GM04504 (cell line): ENCODE results near the gene SCIMP.
"Not testable (repeated sequence)": the region's sequence is repeated elsewhere in the genome, so short reads cannot be mapped to it uniquely, and the experiment has no call there.

ENCODE experiments used
- DNase-seq: peaks from one replicate; pipeline ENCODE4 v3.0.0-alpha.2; 2012; ENCODE audit warnings: low read depth

The SCIMP gene

DNA sequence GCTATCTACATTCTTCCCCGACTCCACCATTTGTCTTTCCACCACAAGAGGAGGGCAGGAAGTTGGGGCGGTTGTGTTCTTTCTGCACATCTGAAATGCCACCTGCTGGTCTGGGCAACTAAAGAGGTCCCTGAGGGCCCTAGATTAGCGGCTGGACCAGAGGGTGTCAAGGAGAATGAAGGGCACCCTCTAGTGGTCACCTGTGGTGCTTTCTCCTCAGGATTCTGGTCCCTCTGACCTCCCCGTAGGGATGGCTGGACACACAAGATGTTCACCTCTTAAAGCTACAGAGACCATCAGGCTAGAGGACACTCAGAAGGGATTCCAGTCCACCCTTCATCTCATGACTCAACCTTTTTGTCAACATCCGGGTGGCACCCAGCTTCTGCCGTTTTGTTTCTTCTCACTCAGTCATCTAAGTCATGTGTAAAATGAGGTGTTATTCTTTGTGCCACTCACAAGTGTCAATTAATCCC lies 2.9 kb upstream of the SCIMP start:
- DNase-seq, result peak; percentile 33

DNA sequence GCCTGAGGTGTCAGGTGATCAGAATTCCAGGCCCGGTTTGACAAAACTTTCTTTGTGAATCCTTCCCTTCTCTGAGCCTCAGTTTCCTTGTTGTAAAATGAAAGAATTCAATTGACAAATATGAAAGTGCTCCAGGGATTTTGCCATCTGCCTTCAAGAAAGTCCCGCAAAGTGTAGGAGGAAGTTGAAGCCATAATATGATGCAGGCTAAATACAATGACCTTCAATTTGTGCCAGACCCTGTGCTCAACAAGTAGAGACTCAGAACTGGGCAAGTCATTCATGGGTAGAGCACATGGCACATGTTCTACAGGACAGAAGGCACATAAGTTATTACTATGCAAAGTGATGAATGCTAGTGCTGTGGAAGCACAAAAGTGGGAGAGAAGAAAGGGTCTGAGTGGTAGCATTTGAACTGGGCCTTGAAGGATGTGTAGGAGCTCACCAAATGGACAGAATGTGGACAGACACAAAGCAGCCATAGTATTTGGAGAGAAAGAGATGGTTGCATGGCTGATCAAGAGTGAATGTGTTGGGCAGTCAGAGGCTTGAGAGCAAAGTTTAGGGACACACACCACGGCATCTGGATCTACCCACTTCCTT lies 2.4 kb upstream of the SCIMP start:
- no peak for DNase-seq

- not testable (repeated sequence) for DNase-seq
Observed at GRCh38 chr17:5233492-5233891, 1.2 kb downstream of the SCIMP start.

- no peak for DNase-seq
Observed at GRCh38 chr17:5226940-5227878, 7.5 kb downstream of the SCIMP start.

- DNase-seq, result no peak
Observed at GRCh38 chr17:5225668-5226457, 8.8 kb downstream of the SCIMP start.

- DNase-seq, result not testable (repeated sequence)
Observed at GRCh38 chr17:5221912-5222311, 12.7 kb downstream of the SCIMP start.

DNA sequence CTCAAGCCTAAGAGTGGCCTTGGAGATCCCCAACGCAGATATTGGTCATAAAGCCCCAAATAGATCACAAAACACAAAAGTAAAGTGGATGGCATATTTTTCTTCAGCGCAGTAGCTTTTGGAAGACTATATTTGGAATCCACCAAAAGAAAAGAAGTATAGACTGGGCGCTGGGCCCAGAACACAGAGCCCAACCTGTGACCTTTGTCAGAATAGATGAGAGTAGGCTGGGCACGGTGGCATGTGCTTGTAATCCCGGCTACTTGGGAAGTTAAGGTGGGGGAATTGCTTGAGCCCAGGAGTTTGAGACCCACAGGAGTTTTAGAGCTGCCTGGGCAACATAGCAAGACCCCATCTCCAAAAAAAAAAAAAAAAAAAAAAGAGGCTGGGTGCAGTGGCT lies 14.6 kb downstream of the SCIMP start:
- DNase-seq, result no peak

GRCh38 chr17:5219536-5219935 lies 15.1 kb downstream of the SCIMP start:
- DNase-seq, result no peak

DNA sequence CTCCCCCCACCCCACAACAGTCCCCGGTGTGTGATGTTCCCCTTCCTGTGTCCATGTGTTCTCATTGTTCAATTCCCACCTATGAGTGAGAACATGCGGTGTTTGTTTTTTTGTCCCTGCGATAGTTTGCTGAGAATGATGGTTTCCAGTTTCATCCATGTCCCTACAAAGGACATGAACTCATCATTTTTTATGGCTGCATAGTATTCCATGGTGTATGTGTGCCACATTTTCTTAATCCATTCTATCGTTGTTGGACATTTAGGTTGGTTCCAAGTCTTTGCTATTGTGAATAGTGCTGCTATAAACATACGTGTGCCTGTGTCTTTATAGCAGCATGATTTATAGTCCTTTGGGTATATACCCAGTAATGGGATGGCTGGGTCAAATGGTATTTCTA lies 17.1 kb downstream of the SCIMP start:
- DNase-seq, result not testable (repeated sequence)

GRCh38 chr17:5211458-5211857 lies 23.2 kb downstream of the SCIMP start:
- no peak for DNase-seq

GRCh38 chr17:5210614-5211252 lies 23.9 kb downstream of the SCIMP start:
- DNase-seq, result no peak

GRCh38 chr17:5210091-5210490 lies 24.6 kb downstream of the SCIMP start:
- no peak for DNase-seq

- DNase-seq, result peak; percentile 27
Observed at GRCh38 chr17:5209396-5209795, 25.3 kb downstream of the SCIMP start.

DNA sequence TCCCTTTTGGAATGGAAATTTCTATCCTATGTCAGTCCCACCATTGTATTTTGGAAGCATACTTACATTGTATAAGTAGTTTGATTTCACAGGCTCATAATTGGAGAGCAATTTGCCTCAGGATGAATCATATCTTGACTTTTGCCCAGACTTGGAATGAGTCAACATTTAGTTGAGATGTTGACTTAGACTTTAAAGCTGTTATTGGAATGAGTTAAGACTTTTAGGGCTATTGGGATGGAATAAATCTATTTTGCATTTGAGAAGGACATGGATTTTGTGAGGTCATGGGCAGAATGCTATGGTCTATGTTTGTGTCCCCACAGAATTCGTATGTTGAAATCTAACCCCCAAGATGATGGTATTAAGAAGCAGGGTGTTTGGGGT lies 30.8 kb downstream of the SCIMP start:
- DNase-seq, result peak; percentile 41

DNA sequence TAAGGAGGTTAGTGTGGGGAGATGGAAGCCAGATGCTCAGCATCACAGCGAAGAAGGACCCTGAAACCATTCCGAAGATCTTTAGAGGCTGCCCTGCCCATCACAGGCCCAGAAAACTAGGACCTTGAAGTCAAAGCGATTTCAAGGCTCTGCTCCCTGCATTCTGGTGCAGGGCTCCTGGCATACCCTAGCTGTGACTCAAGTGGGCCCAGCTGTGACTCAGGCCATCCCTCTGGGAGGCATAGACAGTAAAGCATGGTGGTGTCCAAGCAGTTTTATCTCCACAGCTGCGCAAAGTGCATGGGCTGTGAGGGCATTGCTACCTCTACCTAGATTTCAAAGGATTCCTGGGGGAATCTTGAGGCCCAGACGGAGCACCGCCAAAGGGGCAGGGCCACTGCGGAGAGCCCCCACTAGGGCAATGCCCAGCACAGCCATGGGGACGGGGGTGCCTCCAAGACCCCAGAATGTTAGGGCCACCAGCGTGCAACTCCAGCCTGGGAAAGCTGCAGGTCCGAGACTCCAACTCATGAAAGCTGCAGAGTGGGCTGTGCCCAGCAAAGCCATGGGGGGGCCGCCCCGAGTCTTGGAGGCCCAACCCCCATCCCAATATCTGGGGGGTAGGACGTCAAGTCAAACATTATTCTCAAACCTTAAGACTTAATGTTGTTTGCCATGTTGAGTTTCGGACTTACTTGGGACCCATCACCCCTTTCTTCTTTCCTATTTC lies 31.3 kb downstream of the SCIMP start:
- DNase-seq, result no peak

- DNase-seq, result no peak
Observed at GRCh38 chr17:5201011-5201410, 33.6 kb downstream of the SCIMP start.

GRCh38 chr17:5200360-5200759 lies 34.3 kb downstream of the SCIMP start:
- no peak for DNase-seq

GRCh38 chr17:5198472-5198871 lies 36.2 kb downstream of the SCIMP start:
- no peak for DNase-seq

GRCh38 chr17:5194346-5194745 lies 40.3 kb downstream of the SCIMP start:
- DNase-seq, result peak; percentile 63

- peak; percentile 89 for DNase-seq
Observed at GRCh38 chr17:5191541-5192417, 42.9 kb downstream of the SCIMP start, which contains the start of gene ZNF594. Gene ZNF594 (minus strand): TSS chr17:5191868. CDS start chr17:5184256, 7,612 bp downstream.
